Duodenal mucosa (tissue), 2 donors: ENCODE results near the gene FAM83E.
A peak's percentile ranks its signal among the peaks of the same experiment; 100 is the strongest.
"Not testable (repeated sequence)": the region's sequence is repeated elsewhere in the genome, so short reads cannot be mapped to it uniquely, and the experiment has no call there.

ENCODE experiments used
- H3K27ac ChIP-seq: one replicate; pipeline ENCODE4 v1.7.0; 2013; ENCODE audit warnings: low read depth, low read length
- H3K27me3 ChIP-seq, 2 donors: one replicate each; pipeline ENCODE4 v1.7.0; 2013; ENCODE audit warnings: low read length in 2 of 2, control low read depth in 1 of 2; ENCODE audit not compliant: insufficient read depth in 2 of 2, control insufficient read depth in 1 of 2
- H3K36me3 ChIP-seq, 2 donors: one replicate each; pipeline ENCODE4 v1.7.0; 2013; ENCODE audit warnings: low read length in 2 of 2, control low read depth in 1 of 2; ENCODE audit not compliant: insufficient read depth in 2 of 2, control insufficient read depth in 1 of 2
- H3K4me1 ChIP-seq, 2 donors: one replicate each; pipeline ENCODE4 v1.7.0; 2013; ENCODE audit warnings: low read length in 2 of 2, control low read depth in 1 of 2; ENCODE audit not compliant: insufficient read depth in 2 of 2, control insufficient read depth in 1 of 2
- H3K4me3 ChIP-seq, 2 donors: one replicate each; pipeline ENCODE4 v1.7.0; 2013; ENCODE audit warnings: low read length in 2 of 2, low read depth in 1 of 2
- H3K9ac ChIP-seq, 2 donors: one replicate each; pipeline ENCODE4 v1.7.0; 2013; ENCODE audit warnings: low read length in 2 of 2, low read depth in 1 of 2
- H3K9me3 ChIP-seq, 2 donors: one replicate each; pipeline ENCODE4 v1.7.0; 2013; ENCODE audit warnings: low read length in 2 of 2, control low read depth in 1 of 2; ENCODE audit not compliant: control insufficient read depth in 1 of 2

Gene FAM83E

DNA sequence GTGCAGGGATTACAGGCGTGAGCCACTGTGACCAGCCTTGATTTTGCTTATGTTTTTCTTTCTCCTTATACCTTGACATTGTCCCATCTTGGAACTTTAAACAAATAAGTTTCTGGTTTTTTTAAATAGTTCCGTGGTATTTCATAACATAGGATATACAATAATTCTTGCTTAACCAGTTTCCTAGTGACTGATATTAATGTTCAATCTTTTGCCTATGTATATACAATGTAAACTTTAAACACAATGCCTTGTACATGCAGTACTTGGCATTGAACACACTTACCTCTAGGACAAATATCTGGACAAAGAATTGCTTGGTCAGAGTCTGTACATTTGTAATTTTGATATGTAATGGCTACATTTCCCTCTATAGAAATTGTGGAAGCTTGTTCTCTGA lies 32.7 kb downstream of the FAM83E start:
- peaks cover 0 to 3% of the 10 kb centered on the region in 2 donors for H3K4me1 ChIP-seq
- H3K9me3 ChIP-seq: no peaks in the 10 kb centered on the region
- H3K9ac ChIP-seq: no peak overlapping the region
- H3K27ac ChIP-seq: no peak overlapping the region
- no peak overlapping the region for H3K4me3 ChIP-seq
- H3K36me3 ChIP-seq: no peaks in the 10 kb centered on the region
- no peaks in the 10 kb centered on the region for H3K27me3 ChIP-seq

- Histone ChIP-seq H3K9ac (no peak overlapping the region), H3K4me3 (no peak overlapping the region), H3K4me1 (peaks cover 0 to 4% of the 10 kb centered on the region in 2 donors), H3K36me3 (no peaks in the 10 kb centered on the region), H3K27me3 (no peaks in the 10 kb centered on the region), H3K9me3 (no peaks in the 10 kb centered on the region), H3K27ac (no peak overlapping the region)
Measured at GRCh38 chr19:48578891-48579290, 36.0 kb downstream of the FAM83E start.

- H3K4me3 ChIP-seq, H3K4me1 ChIP-seq, H3K9ac ChIP-seq, H3K9me3 ChIP-seq, H3K36me3 ChIP-seq, H3K27me3 ChIP-seq, H3K27ac ChIP-seq: not testable (repeated sequence)
Measured at GRCh38 chr19:48577908-48578307, 37.0 kb downstream of the FAM83E start.

DNA sequence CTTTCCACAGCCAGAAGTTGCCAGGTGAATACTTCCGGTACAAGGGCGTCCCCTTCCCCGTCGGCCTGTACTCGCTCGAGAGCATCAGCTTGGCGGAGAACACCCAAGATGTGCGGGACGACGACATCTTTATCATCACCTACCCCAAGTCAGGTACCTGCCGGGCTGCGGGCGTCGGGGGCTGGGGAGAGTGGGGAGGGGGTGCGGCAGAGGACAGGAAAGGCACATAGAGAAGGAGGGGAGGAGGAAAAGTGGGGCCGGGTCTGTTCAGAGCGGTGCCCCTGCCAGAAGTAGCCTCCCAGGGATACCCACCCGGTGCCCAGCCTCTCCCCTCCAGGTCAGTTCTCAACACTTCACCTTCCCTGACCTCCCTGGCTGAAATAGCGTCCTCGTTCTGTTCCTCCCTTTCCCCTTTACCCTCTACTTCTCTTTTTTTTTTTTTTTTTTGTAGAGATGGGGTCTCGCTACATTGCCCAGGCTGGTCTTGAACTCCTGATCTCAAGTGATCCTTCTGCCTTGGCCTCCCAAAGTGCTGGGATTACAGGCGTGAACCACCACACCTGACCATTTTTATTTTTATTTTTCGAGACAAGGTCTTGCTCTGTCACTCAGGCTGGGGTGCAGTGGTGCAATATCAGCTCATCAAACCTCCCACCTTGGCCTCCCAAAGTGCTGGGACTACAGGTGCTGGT lies 38.8 kb downstream of the FAM83E start:
- Histone ChIP-seq H3K27me3 (no peaks in the 10 kb centered on the region), H3K9ac (no peak overlapping the region), H3K27ac (no peak overlapping the region), H3K4me3 (no peak overlapping the region), H3K4me1 (peaks cover 0 to 4% of the 10 kb centered on the region in 2 donors), H3K36me3 (no peaks in the 10 kb centered on the region), H3K9me3 (no peaks in the 10 kb centered on the region)

GRCh38 chr19:48573163-48573505 lies 41.7 kb downstream of the FAM83E start:
- H3K9me3 ChIP-seq: no peaks in the 10 kb centered on the region
- peaks cover 7 to 10% of the 10 kb centered on the region in 2 donors for H3K4me1 ChIP-seq
- no peak overlapping the region for H3K27ac ChIP-seq
- H3K27me3 ChIP-seq: no peaks in the 10 kb centered on the region
- H3K9ac ChIP-seq: no peak overlapping the region
- no peaks in the 10 kb centered on the region for H3K36me3 ChIP-seq
- no peak overlapping the region for H3K4me3 ChIP-seq

- peaks cover 9 to 10% of the 10 kb centered on the region in 2 donors for H3K4me1 ChIP-seq
- no peak overlapping the region for H3K27ac ChIP-seq
- H3K36me3 ChIP-seq: no peaks in the 10 kb centered on the region
- H3K4me3 ChIP-seq: no peak overlapping the region
- no peaks in the 10 kb centered on the region for H3K9me3 ChIP-seq
- no peak overlapping the region for H3K9ac ChIP-seq
- H3K27me3 ChIP-seq: no peaks in the 10 kb centered on the region
Measured at GRCh38 chr19:48571378-48572162, 43.3 kb downstream of the FAM83E start.

GRCh38 chr19:48569814-48570213 lies 45.1 kb downstream of the FAM83E start:
- Histone ChIP-seq H3K9me3 (no peaks in the 10 kb centered on the region), H3K27ac (no peak overlapping the region), H3K27me3 (no peaks in the 10 kb centered on the region), H3K36me3 (no peaks in the 10 kb centered on the region), H3K9ac (no peak overlapping the region), H3K4me3 (no peak overlapping the region), H3K4me1 (peaks cover 9 to 10% of the 10 kb centered on the region in 2 donors)

DNA sequence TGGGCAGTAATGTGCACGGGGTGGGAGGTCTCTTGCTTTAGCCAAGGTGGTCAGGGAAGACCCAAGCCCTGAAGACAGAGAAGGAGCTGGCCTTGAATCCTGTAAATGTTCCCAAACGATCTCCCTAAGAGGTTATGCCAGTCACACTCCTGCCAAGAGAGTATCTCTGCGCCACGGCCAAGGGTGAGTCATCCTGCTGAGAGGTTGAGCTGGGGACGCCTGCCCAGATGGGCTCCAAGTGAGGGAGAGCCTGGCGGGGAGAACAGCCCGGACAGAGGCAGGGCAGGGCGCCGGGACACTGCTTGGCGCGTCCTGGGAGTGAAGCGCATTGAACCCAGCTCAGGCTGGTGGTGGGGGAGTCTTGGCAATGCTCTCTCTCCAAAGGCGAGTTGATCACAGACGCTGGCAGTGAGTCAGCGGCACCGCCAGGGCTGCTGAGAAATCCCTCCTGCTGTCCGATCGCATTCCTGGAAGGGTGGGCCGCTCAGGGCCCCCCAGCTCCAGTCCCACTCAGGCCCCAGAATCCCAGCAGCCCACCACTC lies 46.5 kb downstream of the FAM83E start:
- H3K9me3 ChIP-seq: no peaks in the 10 kb centered on the region
- H3K4me1 ChIP-seq: peaks cover 6 to 9% of the 10 kb centered on the region in 2 donors
- H3K27ac ChIP-seq: no peak overlapping the region
- H3K9ac ChIP-seq: peak overlapping the region in 1 of 2 donors; percentile 43
- no peaks in the 10 kb centered on the region for H3K27me3 ChIP-seq
- peak overlapping the region; percentile 38 to 51 for H3K4me3 ChIP-seq
- H3K36me3 ChIP-seq: no peaks in the 10 kb centered on the region

DNA sequence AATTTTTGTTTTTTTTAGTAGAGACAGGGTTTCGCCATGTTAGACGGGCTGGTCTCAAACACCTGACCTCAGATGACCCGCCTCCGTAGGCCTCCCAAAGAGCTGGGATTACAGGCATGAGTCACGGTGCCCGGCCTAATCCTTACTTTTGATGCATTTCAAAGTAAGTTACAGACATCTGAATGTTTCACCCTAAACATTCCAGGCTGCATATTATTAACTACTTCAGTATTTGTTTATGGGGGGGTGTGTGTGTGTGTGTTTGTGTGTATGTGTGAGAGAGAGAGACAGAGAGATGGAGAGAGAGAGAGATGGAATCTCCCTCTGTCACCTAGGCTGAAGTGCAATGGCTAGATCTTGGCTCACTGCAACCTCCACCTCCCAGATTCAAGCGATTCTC lies 49.8 kb downstream of the FAM83E start:
- H3K4me3 ChIP-seq: no peak overlapping the region
- H3K4me1 ChIP-seq: peaks cover 6 to 9% of the 10 kb centered on the region in 2 donors
- H3K27me3 ChIP-seq: no peaks in the 10 kb centered on the region
- H3K36me3 ChIP-seq: no peaks in the 10 kb centered on the region
- no peaks in the 10 kb centered on the region for H3K9me3 ChIP-seq
- no peak overlapping the region for H3K9ac ChIP-seq
- H3K27ac ChIP-seq: no peak overlapping the region
